IMR-90 (cell line): ENCODE measurements around the gene CKMT1B. TPM values are rescaled to one million over a fixed set of nuclear protein-coding genes. Genes with fewer than 3 reads are reported as not detected.
"Not testable (repeated sequence)": the region's sequence is repeated elsewhere in the genome, so short reads cannot be mapped to it uniquely, and the experiment has no call there.

Experiments
- ATAC-seq: fragments of 200-7000 bp; cut with Tn5 transposase; 2 replicates; pipeline ENCODE4 v1.9.1; 2020; ENCODE audit warnings: low read depth, mild to moderate bottlenecking, moderate library complexity
- BruUV-seq: library from RNA; stranded (reverse); fragments of 400-500 nt; replicated peaks from 2 replicates; lab custom pipeline; 2021; lab: Mats Ljungman, UMichigan
- CTCF ChIA-PET: fragments of 300-600 bp; formaldehyde crosslinking; extraction: SDS; loops from one replicate; lab custom pipeline; 2021; ENCODE audit warnings: antibody characterized with exemption; lab: Yijun Ruan, JAX
- POLR2A ChIA-PET: fragments of 300-600 bp; sonication (Branson Sonifier 250); formaldehyde crosslinking; loops from one replicate; lab custom pipeline; 2022; ENCODE audit warnings: antibody characterized with exemption; ENCODE audit not compliant: unreplicated experiment; lab: Charles Lee
- DNase-seq: peaks from one replicate; pipeline ENCODE4 v3.0.0; 2013
- H2AFZ ChIP-seq: replicated peaks from 2 replicates; pipeline ENCODE3; 2013; ENCODE audit warnings: low read length, mild to moderate bottlenecking; ENCODE audit not compliant: poor library complexity
- H2AK5ac ChIP-seq: 2 replicates; pipeline ENCODE4 v1.6.1; 2013; ENCODE audit warnings: low read depth, low read length, inconsistent platforms
- H2AK9ac ChIP-seq: replicated peaks from 2 replicates; pipeline ENCODE3; 2013; ENCODE audit warnings: mild to moderate bottlenecking, low read depth, low read length, moderate library complexity; ENCODE audit not compliant: poor library complexity
- H2BK120ac ChIP-seq: 2 replicates; pipeline ENCODE4 v1.6.1; 2013; ENCODE audit warnings: low read depth, low read length, inconsistent platforms
- H2BK15ac ChIP-seq: 3 replicates; pipeline ENCODE4 v1.6.1; 2013; ENCODE audit warnings: low read depth, low read length, inconsistent platforms
- H2BK20ac ChIP-seq: 2 replicates; pipeline ENCODE4 v1.6.1; 2013; ENCODE audit warnings: low read depth, mild to moderate bottlenecking, inconsistent platforms, low read length, moderate library complexity
- H2BK5ac ChIP-seq: 2 replicates; pipeline ENCODE4 v1.6.1; 2013; ENCODE audit warnings: mild to moderate bottlenecking, low read depth, low read length, inconsistent platforms; ENCODE audit not compliant: poor library complexity, severe bottlenecking
- H3K14ac ChIP-seq: replicated peaks from 2 replicates; pipeline ENCODE4 v1.6.1; 2013; ENCODE audit warnings: low read depth, low read length, inconsistent platforms
- H3K18ac ChIP-seq: 2 replicates; pipeline ENCODE4 v1.6.1; 2013; ENCODE audit warnings: low read depth, low read length, control low read depth
- H3K23ac ChIP-seq: 2 replicates; pipeline ENCODE4 v1.6.1; 2013; ENCODE audit warnings: low read depth, low read length, inconsistent platforms
- H3K27ac ChIP-seq: 2 replicates; pipeline ENCODE4 v1.5.1; 2013; ENCODE audit warnings: mild to moderate bottlenecking, control low read depth, low read length; ENCODE audit not compliant: insufficient read depth
- H3K27me3 ChIP-seq: 2 replicates; pipeline ENCODE4 v1.6.1; 2013; ENCODE audit warnings: low read length; ENCODE audit not compliant: control insufficient read depth, insufficient read depth
- H3K36me3 ChIP-seq: 2 replicates; pipeline ENCODE4 v1.6.1; 2013; ENCODE audit warnings: low read length, mixed read lengths; ENCODE audit not compliant: control insufficient read depth, insufficient read depth
- H3K4ac ChIP-seq: 2 replicates; pipeline ENCODE4 v1.6.1; 2013; ENCODE audit warnings: low read depth, low read length, inconsistent platforms
- H3K4me1 ChIP-seq: 2 replicates; pipeline ENCODE4 v1.6.1; 2013; ENCODE audit warnings: low read length, mixed read lengths; ENCODE audit not compliant: control insufficient read depth, insufficient read depth
- H3K4me2 ChIP-seq: 2 replicates; pipeline ENCODE4 v1.6.1; 2013; ENCODE audit warnings: low read depth, mild to moderate bottlenecking, control low read depth, low read length, moderate library complexity
- H3K4me3 ChIP-seq: 2 replicates; pipeline ENCODE4 v1.5.1; 2013; ENCODE audit warnings: low read depth, mild to moderate bottlenecking, control low read depth, low read length, moderate library complexity; ENCODE audit not compliant: insufficient read depth
- H3K56ac ChIP-seq: 2 replicates; pipeline ENCODE4 v1.6.1; 2013; ENCODE audit warnings: low read length, inconsistent platforms; ENCODE audit not compliant: insufficient read depth; ENCODE audit errors: extremely low read depth
- H3K79me1 ChIP-seq, 2 experiments: 2 replicates each; pipeline ENCODE4 v1.6.1; 2013; ENCODE audit warnings: low read length in 2 of 2, inconsistent platforms in 1 of 2, low read depth in 1 of 2
- H3K9ac ChIP-seq: 2 replicates; pipeline ENCODE4 v1.6.1; 2013; ENCODE audit warnings: low read depth, low read length, control low read depth
- H3K9me1 ChIP-seq: 2 replicates; pipeline ENCODE4 v1.6.1; 2013; ENCODE audit warnings: low read length, inconsistent platforms; ENCODE audit not compliant: insufficient read depth
- H3K9me3 ChIP-seq: 2 replicates; pipeline ENCODE4 v1.6.1; 2013; ENCODE audit warnings: low read length; ENCODE audit not compliant: control insufficient read depth, insufficient read depth
- H4K20me1 ChIP-seq: 2 replicates; pipeline ENCODE4 v1.6.1; 2013; ENCODE audit warnings: low read length, inconsistent platforms; ENCODE audit not compliant: insufficient read depth
- H4K5ac ChIP-seq: 2 replicates; pipeline ENCODE4 v1.6.1; 2013; ENCODE audit warnings: mild to moderate bottlenecking, low read depth, low read length, control low read depth
- H4K8ac ChIP-seq, 2 experiments: 2 replicates each; pipeline ENCODE4 v1.6.1; 2013; ENCODE audit warnings: low read depth in 2 of 2, low read length in 2 of 2, control low read depth in 1 of 2, inconsistent platforms in 1 of 2
- H4K91ac ChIP-seq: 2 replicates; pipeline ENCODE4 v1.6.1; 2013; ENCODE audit warnings: low read depth, low read length, inconsistent platforms; ENCODE audit not compliant: insufficient read depth
- WGBS, 2 experiments: methylation state at CpG; one replicate each; pipeline versions ENCODE4 v1.1.5 to v1.1.7; 2013; ENCODE audit warnings: missing lambda C conversion rate in 2 of 2; ENCODE audit not compliant: insufficient read length in 1 of 2; ENCODE audit errors: extremely low coverage in 2 of 2; 5-methylcytosine and 5-hydroxymethylcytosine counted together
- dilution Hi-C: fragments of 300-500 bp; cut with HindIII; formaldehyde crosslinking; loops from one replicate; pipeline ENCODE4 v1.14.3; 2018; ENCODE audit warnings: low sequenced_read_pairs; ENCODE audit not compliant: unreplicated experiment
- in situ Hi-C: fragments of 300-500 bp; cut with MboI; formaldehyde crosslinking; loops from 3 replicates; pipeline ENCODE4 v1.14.3; 2019; ENCODE audit warnings: low sequenced_read_pairs, inconsistent platforms, mixed read lengths
- intact Hi-C: fragments of 100-400 bp; cut with micrococcal nuclease; formaldehyde crosslinking; loops from 2 replicates; pipeline ENCODE4 v1.10.0; 2022
- polyA plus RNA-seq, 3 experiments: library from polyadenylated mRNA; depleted of rRNA; stranded (reverse); fragments of >200 nt; gene quantifications; 2 replicates each; pipeline ENCODE4 v1.2.3, GENCODE V29; 2012; ENCODE audit warnings: low replicate concordance in 1 of 3
- total RNA-seq: library from RNA; depleted of rRNA; stranded (reverse); fragments of >200 nt; gene quantifications from 2 replicates; pipeline ENCODE4 v1.2.3, GENCODE V29; 2012

Gene CKMT1B
- total and polyA plus RNA-seq, 2 of the 4 experiments (the other 2 are of a cell fraction): not detected

GRCh38 chr15:43602233-43602632 is 8.4 kb downstream of the CKMT1B start:
- 80% methylated on average over 1 of the region's 6 CpGs; no CpG with 5 or more reads in 1 of the 2 experiments for WGBS, 2 experiments
- H3K4me3 ChIP-seq, H3K27ac ChIP-seq, CTCF ChIA-PET, H3K36me3 ChIP-seq, ATAC-seq, H4K20me1 ChIP-seq, H3K27me3 ChIP-seq, H2AK5ac ChIP-seq, H3K23ac ChIP-seq, H3K56ac ChIP-seq, intact Hi-C loops, H2AK9ac ChIP-seq, H3K79me1 ChIP-seq, BruUV-seq, H2BK20ac ChIP-seq, H3K9ac ChIP-seq, H4K91ac ChIP-seq, H4K8ac ChIP-seq, POLR2A ChIA-PET, H3K14ac ChIP-seq, H3K4me1 ChIP-seq, in situ Hi-C loops, H3K4me2 ChIP-seq, H3K4ac ChIP-seq, H2BK5ac ChIP-seq, H3K9me3 ChIP-seq, H2BK120ac ChIP-seq, H4K5ac ChIP-seq, dilution Hi-C loops, DNase-seq, H3K18ac ChIP-seq, H3K9me1 ChIP-seq, H2AFZ ChIP-seq, H2BK15ac ChIP-seq: not testable (repeated sequence)

- H3K36me3 ChIP-seq, H2AK9ac ChIP-seq, intact Hi-C loops, H2AFZ ChIP-seq, H2BK120ac ChIP-seq, H3K9me3 ChIP-seq, H3K23ac ChIP-seq, H4K91ac ChIP-seq, CTCF ChIA-PET, H2BK20ac ChIP-seq, H2BK5ac ChIP-seq, H3K27me3 ChIP-seq, H3K4me2 ChIP-seq, H3K4me3 ChIP-seq, H3K4ac ChIP-seq, H4K20me1 ChIP-seq, BruUV-seq, dilution Hi-C loops, H3K14ac ChIP-seq, H2BK15ac ChIP-seq, H3K9me1 ChIP-seq, H3K4me1 ChIP-seq, H3K79me1 ChIP-seq, H3K56ac ChIP-seq, H2AK5ac ChIP-seq, H4K8ac ChIP-seq, ATAC-seq, H3K18ac ChIP-seq, H3K9ac ChIP-seq, H3K27ac ChIP-seq, DNase-seq, POLR2A ChIA-PET, in situ Hi-C loops, H4K5ac ChIP-seq: not testable (repeated sequence)
- WGBS, 2 experiments: no CpG with 5 or more reads among the region's 8 CpGs
These were observed 23.9 kb downstream of the CKMT1B start for GRCh38 chr15:43617750-43618149.
